ENCODE results near the gene NOS3. TPM values are rescaled to one million over a fixed set of nuclear protein-coding genes. Genes with fewer than 3 reads are reported as not detected.

Gene NOS3
- polyA plus RNA-seq, 1 donor from 2014 or later, result not detected

- Histone ChIP-seq H3K4me3 (ENCODE audit: low read length) (no peak overlapping the region), H3K27ac (ENCODE audit: low read length) (no peak overlapping the region), H3K79me2 (replicated peaks; ENCODE audit: insufficient read depth, low read length) (no peaks in the 10 kb centered on the region), H3K36me3 (ENCODE audit: insufficient read depth, low read length) (no peaks in the 10 kb centered on the region), H2AFZ (ENCODE audit: low read depth, low read length) (no peak overlapping the region), H3F3A (ENCODE audit: insufficient read depth, low read length, poor library complexity, severe bottlenecking) (no peaks in the 10 kb centered on the region), H3K27me3 (ENCODE audit: insufficient read depth, low read depth, low read length) (no peaks in the 10 kb centered on the region), H3K4me2 (ENCODE audit: low read length) (no peak overlapping the region), H3K9ac (ENCODE audit: low read length) (no peak overlapping the region), H3K9me3 (ENCODE audit: low read length) (no peaks in the 10 kb centered on the region), H3K9me2 (ENCODE audit: insufficient read depth, low read length) (no peaks in the 10 kb centered on the region), H4K20me1 (ENCODE audit: insufficient read depth) (no peaks in the 10 kb centered on the region)
- TF ChIP-seq SMC3 (conservative IDR thresholded peaks at IDR 0.05; ENCODE audit: poor library complexity) (no peak), EP300 (conservative IDR thresholded peaks at IDR 0.05; ENCODE audit: poor library complexity, severe bottlenecking) (no peak), MXI1 (conservative IDR thresholded peaks at IDR 0.05; ENCODE audit: poor library complexity, severe bottlenecking) (no peak), POLR2AphosphoS5 (IDR thresholded peaks at IDR 0.05) (no peak), RAD21 (conservative IDR thresholded peaks at IDR 0.05) (no peak), TAF1 (IDR thresholded peaks at IDR 0.05; ENCODE audit: low read depth) (no peak)
- TF ChIP-seq, protein P1, sequence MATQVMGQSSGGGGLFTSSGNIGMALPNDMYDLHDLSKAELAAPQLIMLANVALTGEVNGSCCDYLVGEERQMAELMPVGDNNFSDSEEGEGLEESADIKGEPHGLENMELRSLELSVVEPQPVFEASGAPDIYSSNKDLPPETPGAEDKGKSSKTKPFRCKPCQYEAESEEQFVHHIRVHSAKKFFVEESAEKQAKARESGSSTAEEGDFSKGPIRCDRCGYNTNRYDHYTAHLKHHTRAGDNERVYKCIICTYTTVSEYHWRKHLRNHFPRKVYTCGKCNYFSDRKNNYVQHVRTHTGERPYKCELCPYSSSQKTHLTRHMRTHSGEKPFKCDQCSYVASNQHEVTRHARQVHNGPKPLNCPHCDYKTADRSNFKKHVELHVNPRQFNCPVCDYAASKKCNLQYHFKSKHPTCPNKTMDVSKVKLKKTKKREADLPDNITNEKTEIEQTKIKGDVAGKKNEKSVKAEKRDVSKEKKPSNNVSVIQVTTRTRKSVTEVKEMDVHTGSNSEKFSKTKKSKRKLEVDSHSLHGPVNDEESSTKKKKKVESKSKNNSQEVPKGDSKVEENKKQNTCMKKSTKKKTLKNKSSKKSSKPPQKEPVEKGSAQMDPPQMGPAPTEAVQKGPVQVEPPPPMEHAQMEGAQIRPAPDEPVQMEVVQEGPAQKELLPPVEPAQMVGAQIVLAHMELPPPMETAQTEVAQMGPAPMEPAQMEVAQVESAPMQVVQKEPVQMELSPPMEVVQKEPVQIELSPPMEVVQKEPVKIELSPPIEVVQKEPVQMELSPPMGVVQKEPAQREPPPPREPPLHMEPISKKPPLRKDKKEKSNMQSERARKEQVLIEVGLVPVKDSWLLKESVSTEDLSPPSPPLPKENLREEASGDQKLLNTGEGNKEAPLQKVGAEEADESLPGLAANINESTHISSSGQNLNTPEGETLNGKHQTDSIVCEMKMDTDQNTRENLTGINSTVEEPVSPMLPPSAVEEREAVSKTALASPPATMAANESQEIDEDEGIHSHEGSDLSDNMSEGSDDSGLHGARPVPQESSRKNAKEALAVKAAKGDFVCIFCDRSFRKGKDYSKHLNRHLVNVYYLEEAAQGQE (IDR thresholded peaks at IDR 0.05; ENCODE audit: borderline replicate concordance), result no peak
Measured at GRCh38 chr7:150942001-150942590, 48.7 kb upstream of the NOS3 start.

DNA sequence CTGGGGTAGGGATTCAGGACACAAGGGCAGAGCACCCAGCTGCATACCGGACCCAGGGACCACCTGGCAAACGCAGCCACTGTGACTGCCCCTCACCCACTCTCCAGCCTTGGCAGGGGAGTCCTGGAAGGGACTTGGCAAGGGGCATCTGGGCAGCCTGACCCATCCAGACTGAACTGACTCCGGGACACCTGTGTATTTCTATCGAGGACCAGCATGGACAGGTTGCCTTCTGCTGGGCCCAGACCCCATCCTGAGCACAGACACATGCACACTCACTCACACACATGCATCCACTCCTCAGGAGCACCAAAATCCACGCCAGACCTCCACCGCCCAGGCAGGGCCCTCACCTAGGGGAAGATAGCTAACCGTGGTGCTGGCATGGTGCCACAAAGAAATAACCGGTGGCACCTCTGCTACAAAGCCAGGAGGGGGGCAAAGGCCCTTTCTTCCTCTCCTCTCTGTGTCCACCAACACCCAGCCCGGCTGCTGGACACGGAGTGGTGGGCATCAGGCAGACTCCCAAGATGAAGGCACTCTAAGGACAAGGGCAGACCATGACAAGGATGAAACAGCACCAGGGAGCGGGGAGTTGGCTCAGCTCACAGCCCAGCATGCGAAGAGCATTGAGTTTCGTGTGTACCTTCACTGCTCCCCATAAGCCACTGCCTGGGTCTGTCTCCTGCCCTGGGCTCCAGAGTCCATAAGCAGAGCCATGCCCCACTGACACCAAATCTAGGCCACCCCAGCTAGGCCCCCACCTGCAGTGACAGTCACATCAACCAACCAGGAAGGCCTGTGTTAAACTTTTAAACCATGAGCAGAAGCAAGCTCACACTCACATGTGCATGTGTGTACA lies 48.0 kb upstream of the NOS3 start:
- Histone ChIP-seq H4K20me1 (ENCODE audit: insufficient read depth) (no peaks in the 10 kb centered on the region), H3K27me3 (ENCODE audit: insufficient read depth, low read depth, low read length) (no peaks in the 10 kb centered on the region), H3K27ac (ENCODE audit: low read length) (no peak overlapping the region), H2AFZ (ENCODE audit: low read depth, low read length) (no peak overlapping the region), H3F3A (ENCODE audit: insufficient read depth, low read length, poor library complexity, severe bottlenecking) (no peaks in the 10 kb centered on the region), H3K4me3 (ENCODE audit: low read length) (no peak overlapping the region), H3K36me3 (ENCODE audit: insufficient read depth, low read length) (no peaks in the 10 kb centered on the region), H3K9ac (ENCODE audit: low read length) (no peak overlapping the region), H3K4me2 (ENCODE audit: low read length) (no peak overlapping the region), H3K9me2 (ENCODE audit: insufficient read depth, low read length) (no peaks in the 10 kb centered on the region), H3K79me2 (replicated peaks; ENCODE audit: insufficient read depth, low read length) (no peaks in the 10 kb centered on the region), H3K9me3 (ENCODE audit: low read length) (no peaks in the 10 kb centered on the region)
- TF ChIP-seq EP300 (conservative IDR thresholded peaks at IDR 0.05; ENCODE audit: poor library complexity, severe bottlenecking) (no peak), EZH2 (IDR thresholded peaks at IDR 0.05; ENCODE audit: borderline replicate concordance, insufficient read depth, low read length, poor library complexity, severe bottlenecking) (no peak), SMC3 (conservative IDR thresholded peaks at IDR 0.05; ENCODE audit: poor library complexity) (no peak), POLR2AphosphoS5 (IDR thresholded peaks at IDR 0.05) (no peak), RAD21 (conservative IDR thresholded peaks at IDR 0.05) (no peak), CTCF (IDR thresholded peaks at IDR 0.05; ENCODE audit: poor library complexity, severe bottlenecking) (no peak), TAF1 (IDR thresholded peaks at IDR 0.05; ENCODE audit: low read depth) (no peak), MXI1 (conservative IDR thresholded peaks at IDR 0.05; ENCODE audit: poor library complexity, severe bottlenecking) (no peak)
- TF ChIP-seq, protein P1 (IDR thresholded peaks at IDR 0.05; ENCODE audit: borderline replicate concordance), result no peak
